Ascending aorta (tissue), 2 donors: ENCODE data around the gene FAM53B. TPM values are rescaled to one million over a fixed set of nuclear protein-coding genes. Genes with fewer than 3 reads are reported as not detected.

Source experiments
- DNase-seq, 2 donors: peaks; one replicate each; pipeline ENCODE4 v3.0.0-alpha.2; 2019; ENCODE audit warnings: low spot score in 2 of 2
- H3K27ac ChIP-seq, 2 donors: fragments of 200-600 bp; sonication (generic); one replicate each; pipeline ENCODE4 v1.5.1; 2016 to 2017; ENCODE audit warnings: mild to moderate bottlenecking in 1 of 2
- H3K27me3 ChIP-seq: fragments of 200-600 bp; sonication (generic); one replicate; pipeline ENCODE4 v1.5.1; 2017
- H3K36me3 ChIP-seq, 2 donors: fragments of 200-600 bp; sonication (generic); one replicate each; pipeline ENCODE4 v1.5.1; 2016
- H3K4me1 ChIP-seq, 2 donors: fragments of 200-600 bp; sonication (generic); one replicate each; pipeline ENCODE4 v1.5.1; 2016 to 2017; ENCODE audit warnings: mild to moderate bottlenecking in 1 of 2
- H3K4me3 ChIP-seq, 2 donors: fragments of 200-600 bp; sonication (generic); one replicate each; pipeline ENCODE4 v1.5.1; 2016 to 2017; ENCODE audit warnings: mild to moderate bottlenecking in 1 of 2
- H3K9me3 ChIP-seq, 2 donors: fragments of 200-600 bp; sonication (generic); one replicate each; pipeline ENCODE4 v1.5.1; 2016
- intact Hi-C: fragments of 100-400 bp; cut with DNase I; formaldehyde crosslinking; loops from one replicate; pipeline ENCODE4 v1.15.1; 2023
- total RNA-seq: library from RNA; depleted of rRNA; stranded (reverse); fragments of >200 nt; gene quantifications from one replicate; pipeline ENCODE4 v1.1.0, GENCODE V29; 2016
- TF ChIP-seq, protein P1 (sequence below), 3 experiments: fragments of 200-600 bp in 2 of 3; fragments of 450-650 bp in 1 of 3; sonication (generic) in 2 of 3; IDR thresholded peaks; one replicate each; pipeline ENCODE4 v1.5.1; 2016 to 2019; ENCODE audit warnings: antibody characterized with exemption in 3 of 3, mild to moderate bottlenecking in 1 of 3, moderate library complexity in 1 of 3

Gene FAM53B
- total RNA-seq, 1 donor from 2014 or later, result 52.5 TPM

DNA sequence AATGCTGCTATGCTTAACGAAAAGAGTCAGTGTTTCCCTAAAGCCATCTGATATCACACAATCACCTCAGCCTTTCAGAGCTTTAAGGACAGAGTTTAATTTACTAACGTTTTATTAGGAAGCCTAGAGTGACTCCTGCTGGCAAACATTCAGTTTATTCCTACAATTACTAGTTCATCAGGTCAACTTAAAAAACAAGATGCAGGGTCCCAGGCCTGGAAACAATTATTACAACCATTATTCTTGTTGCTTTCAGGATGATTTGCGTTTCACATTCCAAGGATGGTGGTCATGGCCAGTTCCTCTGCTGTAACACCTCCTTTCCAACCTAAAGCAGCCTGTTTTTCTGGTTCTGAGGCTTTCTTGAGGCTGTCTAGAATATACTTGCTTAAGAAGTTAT, 1.5 kb upstream of the FAM53B start:
- Histone ChIP-seq H3K4me3 (no peak overlapping the region), H3K27me3 (no peaks in the 10 kb centered on the region)

GRCh38 chr10:124745252-124745651, 1.1 kb upstream of the FAM53B start:
- Histone ChIP-seq H3K27ac (peak overlapping the region; percentile 78 to 82), H3K36me3 (no peaks in the 10 kb centered on the region), H3K4me3 (peak overlapping the region in 1 of 2 donors; percentile 80), H3K27me3 (no peaks in the 10 kb centered on the region), H3K4me1 (peaks cover 0 to 33% of the 10 kb centered on the region in 2 donors), H3K9me3 (no peaks in the 10 kb centered on the region)
- TF ChIP-seq, protein P1, sequence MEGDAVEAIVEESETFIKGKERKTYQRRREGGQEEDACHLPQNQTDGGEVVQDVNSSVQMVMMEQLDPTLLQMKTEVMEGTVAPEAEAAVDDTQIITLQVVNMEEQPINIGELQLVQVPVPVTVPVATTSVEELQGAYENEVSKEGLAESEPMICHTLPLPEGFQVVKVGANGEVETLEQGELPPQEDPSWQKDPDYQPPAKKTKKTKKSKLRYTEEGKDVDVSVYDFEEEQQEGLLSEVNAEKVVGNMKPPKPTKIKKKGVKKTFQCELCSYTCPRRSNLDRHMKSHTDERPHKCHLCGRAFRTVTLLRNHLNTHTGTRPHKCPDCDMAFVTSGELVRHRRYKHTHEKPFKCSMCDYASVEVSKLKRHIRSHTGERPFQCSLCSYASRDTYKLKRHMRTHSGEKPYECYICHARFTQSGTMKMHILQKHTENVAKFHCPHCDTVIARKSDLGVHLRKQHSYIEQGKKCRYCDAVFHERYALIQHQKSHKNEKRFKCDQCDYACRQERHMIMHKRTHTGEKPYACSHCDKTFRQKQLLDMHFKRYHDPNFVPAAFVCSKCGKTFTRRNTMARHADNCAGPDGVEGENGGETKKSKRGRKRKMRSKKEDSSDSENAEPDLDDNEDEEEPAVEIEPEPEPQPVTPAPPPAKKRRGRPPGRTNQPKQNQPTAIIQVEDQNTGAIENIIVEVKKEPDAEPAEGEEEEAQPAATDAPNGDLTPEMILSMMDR (IDR thresholded peaks at IDR 0.05), result no peak
- no peak for DNase-seq
- intact Hi-C loops, result loop anchor here (10.0 kb wide), 3 partner anchors 310 to 1590 kb away; partner anchors contain the start of gene BUB3

More for the DNA sequence above, 1.5 kb upstream of the FAM53B start:
- Histone ChIP-seq H3K4me1 (peaks cover 0 to 29% of the 10 kb centered on the region in 2 donors), H3K36me3 (no peaks in the 10 kb centered on the region), H3K27ac (peak overlapping the region in 1 of 2 donors; percentile 82), H3K9me3 (no peaks in the 10 kb centered on the region)
- intact Hi-C loops, result loop anchor here (10.0 kb wide), 3 partner anchors 309 to 1591 kb away; partner anchors contain the start of gene BUB3
- TF ChIP-seq, protein P1 (IDR thresholded peaks at IDR 0.05), result peak in 2 of 3 experiments; percentile 39 to 55
- DNase-seq, result peak in 1 of 2 donors; percentile 44

GRCh38 chr10:124743191-124744101, 732 bp downstream of the FAM53B start:
- no peaks in the 10 kb centered on the region for H3K27me3 ChIP-seq
- peak in 1 of 2 donors; percentile 71 for DNase-seq
- peak overlapping the region; percentile 63 to 69 for H3K27ac ChIP-seq
- peaks cover 0 to 42% of the 10 kb centered on the region in 2 donors for H3K4me1 ChIP-seq
- TF ChIP-seq, protein P1 (IDR thresholded peaks at IDR 0.05), result no peak
- H3K9me3 ChIP-seq, result no peaks in the 10 kb centered on the region
- intact Hi-C loops, result loop anchor here (1.0 to 10.0 kb wide), 8 partner anchors 48 to 1589 kb away; partner anchors contain the start of genes BUB3, CTBP2, EEF1AKMT2 and OAT
- H3K4me3 ChIP-seq, result peak overlapping the region; percentile 74 to 80
- no peaks in the 10 kb centered on the region for H3K36me3 ChIP-seq

DNA sequence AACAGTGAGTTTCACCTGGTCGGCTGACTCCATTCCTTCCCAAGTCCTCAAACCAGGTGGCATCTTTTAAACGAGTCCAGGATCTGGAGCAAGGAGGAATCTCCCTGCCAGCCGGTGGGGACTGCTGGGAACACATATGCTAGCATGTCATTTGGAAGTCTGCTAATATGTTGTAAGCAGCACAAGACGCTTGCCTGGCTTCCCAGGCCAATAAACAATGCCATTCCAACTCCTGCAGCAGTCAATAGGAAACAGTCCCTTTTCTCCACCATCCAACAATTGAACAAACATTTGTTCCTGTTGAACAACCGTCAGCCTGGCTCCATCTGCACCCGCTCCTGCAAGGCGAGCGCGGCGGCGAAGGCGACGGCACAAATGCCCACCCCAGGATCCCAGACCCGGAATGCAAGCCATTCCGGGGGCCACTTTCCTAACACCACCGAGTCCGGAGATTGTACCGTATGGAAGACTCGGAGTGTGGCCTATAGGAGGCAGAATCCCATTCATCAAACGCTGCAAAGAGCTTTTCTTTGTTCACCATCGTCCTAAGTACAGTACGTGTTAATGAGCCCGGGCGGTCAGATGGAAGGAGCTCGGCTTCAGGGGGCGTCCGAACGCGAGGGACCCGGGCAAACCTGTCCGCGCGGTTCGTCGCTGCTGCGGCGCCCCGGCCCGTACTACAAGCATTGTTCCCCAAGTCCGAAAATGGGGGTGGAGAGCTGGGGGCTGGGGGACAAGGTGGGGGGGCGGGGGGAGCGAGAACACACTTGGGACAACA, 1.6 kb downstream of the FAM53B start:
- peaks cover 0 to 47% of the 10 kb centered on the region in 2 donors for H3K4me1 ChIP-seq
- no peaks in the 10 kb centered on the region for H3K36me3 ChIP-seq
- H3K27ac ChIP-seq, result peak overlapping the region; percentile 63 to 69
- intact Hi-C loops, result loop anchor here (1.0 to 10.0 kb wide), 8 partner anchors 49 to 1588 kb away; partner anchors contain the start of genes BUB3, CTBP2, EEF1AKMT2 and OAT
- TF ChIP-seq, protein P1 (IDR thresholded peaks at IDR 0.05), result no peak
- DNase-seq, result peak in 1 of 2 donors; percentile 68
- no peaks in the 10 kb centered on the region for H3K9me3 ChIP-seq
- no peaks in the 10 kb centered on the region for H3K27me3 ChIP-seq
- peak overlapping the region; percentile 74 to 80 for H3K4me3 ChIP-seq

DNA sequence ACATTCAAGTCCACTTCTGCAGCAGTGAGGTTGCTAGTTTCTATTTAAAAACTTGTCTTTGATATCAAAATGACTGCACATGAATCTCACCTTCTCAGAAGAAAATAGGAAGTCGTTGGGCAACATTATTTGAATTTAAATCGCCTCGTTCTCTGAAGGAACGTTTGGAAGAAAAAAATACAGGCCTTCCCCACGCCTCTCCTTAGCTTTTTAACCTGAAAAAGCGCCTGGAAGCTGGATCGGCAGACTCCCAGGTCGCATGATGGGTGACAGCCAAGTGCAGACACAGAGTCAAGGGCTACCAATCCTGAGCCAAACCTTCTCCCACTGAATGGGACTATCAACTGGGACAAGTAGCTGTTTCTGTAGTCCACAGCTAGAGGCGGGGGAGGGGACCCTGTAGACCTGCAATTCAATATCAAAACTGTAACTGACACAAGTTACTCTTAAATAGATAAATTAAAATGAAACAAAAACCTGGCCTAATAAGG, 2.2 kb downstream of the FAM53B start:
- Histone ChIP-seq H3K36me3 (no peaks in the 10 kb centered on the region), H3K4me3 (peak overlapping the region; percentile 74 to 80), H3K9me3 (no peaks in the 10 kb centered on the region), H3K4me1 (peaks cover 4 to 51% of the 10 kb centered on the region in 2 donors), H3K27ac (peak overlapping the region in 1 of 2 donors; percentile 63), H3K27me3 (no peaks in the 10 kb centered on the region)
- peak in 1 of 2 donors; percentile 61 for DNase-seq
- TF ChIP-seq, protein P1 (IDR thresholded peaks at IDR 0.05), result no peak
- intact Hi-C loops, result loop anchor here (1.0 to 10.0 kb wide), 10 partner anchors 95 to 1587 kb away; partner anchors contain the start of genes BUB3, CTBP2 and OAT
